ENCODE results near the gene CRLF1. TPM values are rescaled to one million over a fixed set of nuclear protein-coding genes. Genes with fewer than 3 reads are reported as not detected.

Gene CRLF1
- total and polyA plus RNA-seq, 5 donors from 2014 or later = 0.31 to 1.1 TPM; not detected in 3

- Mint-ChIP-seq H3K36me3 (peaks cover 3% of the 10 kb centered on the region), H3K4me1 (peaks cover 0 to 43% (median 18%) of the 10 kb centered on the region in 4 donors), H3K27me3 (peaks cover 3% of the 10 kb centered on the region), H3K9me3 (no peaks in the 10 kb centered on the region), H3K4me3 (peak overlapping the region in 2 of 4 donors; percentile 6 to 90), H3K27ac (peak overlapping the region in 1 of 3 donors; percentile 61)
- DNase-seq (no peak), ATAC-seq (ENCODE audit: low read depth in 2 of 2) (no peak)
- Histone ChIP-seq H3K27ac (ENCODE audit: insufficient read depth, low read length, poor library complexity, severe bottlenecking) (no peak overlapping the region), H3K4me1 (ENCODE audit: control insufficient read depth, insufficient read depth, low read length, poor library complexity, severe bottlenecking) (peaks cover 25% of the 10 kb centered on the region), H3K36me3 (ENCODE audit: control insufficient read depth, insufficient read depth, low read length) (no peaks in the 10 kb centered on the region), H3K9me3 (ENCODE audit: control insufficient read depth in 2 of 2, low read length in 2 of 2) (no peaks in the 10 kb centered on the region), H3K27me3 (ENCODE audit: control insufficient read depth, insufficient read depth, low read length) (no peaks in the 10 kb centered on the region), H3K4me3 (ENCODE audit: low read depth, low read length) (no peak overlapping the region)
Observed at GRCh38 chr19:18634612-18635297, 28.2 kb upstream of the CRLF1 start.

- no peak for ATAC-seq (ENCODE audit: low read depth in 2 of 2)
- no peaks in the 10 kb centered on the region for H3K9me3 ChIP-seq (ENCODE audit: control insufficient read depth in 2 of 2, low read length in 2 of 2)
- H3K27me3 ChIP-seq (ENCODE audit: control insufficient read depth, insufficient read depth, low read length) = no peaks in the 10 kb centered on the region
- no peaks in the 10 kb centered on the region for H3K9me3 Mint-ChIP-seq
- no peak for DNase-seq
- no peak overlapping the region for H3K4me3 ChIP-seq (ENCODE audit: low read depth, low read length)
- H3K27ac Mint-ChIP-seq = no peak overlapping the region
- peaks cover 4% of the 10 kb centered on the region for H3K27me3 Mint-ChIP-seq
- no peaks in the 10 kb centered on the region for H3K36me3 ChIP-seq (ENCODE audit: control insufficient read depth, insufficient read depth, low read length)
- H3K4me1 ChIP-seq (ENCODE audit: control insufficient read depth, insufficient read depth, low read length, poor library complexity, severe bottlenecking) = peaks cover 25% of the 10 kb centered on the region
- peak overlapping the region in 1 of 4 donors; percentile 75 for H3K4me3 Mint-ChIP-seq
- H3K36me3 Mint-ChIP-seq = no peaks in the 10 kb centered on the region
- no peak overlapping the region for H3K27ac ChIP-seq (ENCODE audit: insufficient read depth, low read length, poor library complexity, severe bottlenecking)
- H3K4me1 Mint-ChIP-seq = peaks cover 0 to 35% (median 14%) of the 10 kb centered on the region in 4 donors
Observed at GRCh38 chr19:18633321-18633720, 26.7 kb upstream of the CRLF1 start.

- DNase-seq = no peak
- Histone ChIP-seq H3K27me3 (ENCODE audit: control insufficient read depth, insufficient read depth, low read length) (no peaks in the 10 kb centered on the region), H3K27ac (ENCODE audit: insufficient read depth, low read length, poor library complexity, severe bottlenecking) (no peak overlapping the region), H3K4me3 (ENCODE audit: low read depth, low read length) (no peak overlapping the region), H3K4me1 (ENCODE audit: control insufficient read depth, insufficient read depth, low read length, poor library complexity, severe bottlenecking) (no peaks in the 10 kb centered on the region), H3K36me3 (ENCODE audit: control insufficient read depth, insufficient read depth, low read length) (no peaks in the 10 kb centered on the region), H3K9me3 (ENCODE audit: control insufficient read depth in 2 of 2, low read length in 2 of 2) (no peaks in the 10 kb centered on the region)
- Mint-ChIP-seq H3K4me1 (no peaks in the 10 kb centered on the region), H3K27me3 (peaks cover 9% of the 10 kb centered on the region), H3K4me3 (no peak overlapping the region), H3K36me3 (no peaks in the 10 kb centered on the region), H3K9me3 (no peaks in the 10 kb centered on the region), H3K27ac (no peak overlapping the region)
- no peak for ATAC-seq (ENCODE audit: low read depth in 2 of 2)
Observed at GRCh38 chr19:18629166-18630088, 22.8 kb upstream of the CRLF1 start.

- Histone ChIP-seq H3K9me3 (ENCODE audit: control insufficient read depth in 2 of 2, low read length in 2 of 2) (no peaks in the 10 kb centered on the region), H3K27ac (ENCODE audit: insufficient read depth, low read length, poor library complexity, severe bottlenecking) (no peak overlapping the region), H3K4me1 (ENCODE audit: control insufficient read depth, insufficient read depth, low read length, poor library complexity, severe bottlenecking) (no peaks in the 10 kb centered on the region), H3K36me3 (ENCODE audit: control insufficient read depth, insufficient read depth, low read length) (no peaks in the 10 kb centered on the region), H3K27me3 (ENCODE audit: control insufficient read depth, insufficient read depth, low read length) (no peaks in the 10 kb centered on the region), H3K4me3 (ENCODE audit: low read depth, low read length) (no peak overlapping the region)
- peaks cover 22% of the 10 kb centered on the region for H3K27me3 Mint-ChIP-seq
- no peaks in the 10 kb centered on the region for H3K9me3 Mint-ChIP-seq
- no peaks in the 10 kb centered on the region for H3K36me3 Mint-ChIP-seq
- no peak overlapping the region for H3K4me3 Mint-ChIP-seq
- no peak for ATAC-seq (ENCODE audit: low read depth in 2 of 2)
- H3K4me1 Mint-ChIP-seq = no peaks in the 10 kb centered on the region
- no peak for DNase-seq
- no peak overlapping the region for H3K27ac Mint-ChIP-seq
Observed at GRCh38 chr19:18626906-18627305, 20.3 kb upstream of the CRLF1 start.

- no peaks in the 10 kb centered on the region for H3K4me1 ChIP-seq (ENCODE audit: control insufficient read depth, insufficient read depth, low read length, poor library complexity, severe bottlenecking)
- H3K4me3 ChIP-seq (ENCODE audit: low read depth, low read length) = no peak overlapping the region
- no peak overlapping the region for H3K27ac ChIP-seq (ENCODE audit: insufficient read depth, low read length, poor library complexity, severe bottlenecking)
- no peaks in the 10 kb centered on the region for H3K36me3 Mint-ChIP-seq
- no peak overlapping the region for H3K27ac Mint-ChIP-seq
- DNase-seq (no peak), ATAC-seq (ENCODE audit: low read depth in 2 of 2) (no peak)
- no peaks in the 10 kb centered on the region for H3K4me1 Mint-ChIP-seq
- peaks cover 34% of the 10 kb centered on the region for H3K27me3 Mint-ChIP-seq
- H3K9me3 Mint-ChIP-seq = peaks cover 0 to 1% (median 0%) of the 10 kb centered on the region in 7 donors
- H3K9me3 ChIP-seq (ENCODE audit: control insufficient read depth in 2 of 2, low read length in 2 of 2) = no peaks in the 10 kb centered on the region
- H3K27me3 ChIP-seq (ENCODE audit: control insufficient read depth, insufficient read depth, low read length) = peaks cover 2% of the 10 kb centered on the region
- no peak overlapping the region for H3K4me3 Mint-ChIP-seq
- H3K36me3 ChIP-seq (ENCODE audit: control insufficient read depth, insufficient read depth, low read length) = no peaks in the 10 kb centered on the region
Observed at GRCh38 chr19:18620902-18621301, 14.3 kb upstream of the CRLF1 start.

GRCh38 chr19:18620311-18620710, 13.7 kb upstream of the CRLF1 start:
- Histone ChIP-seq H3K4me3 (ENCODE audit: low read depth, low read length) (no peak overlapping the region), H3K27me3 (ENCODE audit: control insufficient read depth, insufficient read depth, low read length) (peaks cover 2% of the 10 kb centered on the region), H3K4me1 (ENCODE audit: control insufficient read depth, insufficient read depth, low read length, poor library complexity, severe bottlenecking) (no peaks in the 10 kb centered on the region), H3K27ac (ENCODE audit: insufficient read depth, low read length, poor library complexity, severe bottlenecking) (no peak overlapping the region), H3K36me3 (ENCODE audit: control insufficient read depth, insufficient read depth, low read length) (no peaks in the 10 kb centered on the region), H3K9me3 (ENCODE audit: control insufficient read depth in 2 of 2, low read length in 2 of 2) (no peaks in the 10 kb centered on the region)
- ATAC-seq (ENCODE audit: low read depth in 2 of 2) (no peak), DNase-seq (no peak)
- H3K27me3 Mint-ChIP-seq = peaks cover 39% of the 10 kb centered on the region
- no peak overlapping the region for H3K27ac Mint-ChIP-seq
- peak overlapping the region in 1 of 4 donors; percentile 61 for H3K4me3 Mint-ChIP-seq
- peaks cover 0 to 1% (median 0%) of the 10 kb centered on the region in 7 donors for H3K9me3 Mint-ChIP-seq
- H3K36me3 Mint-ChIP-seq = no peaks in the 10 kb centered on the region
- no peaks in the 10 kb centered on the region for H3K4me1 Mint-ChIP-seq

- Histone ChIP-seq H3K36me3 (ENCODE audit: control insufficient read depth, insufficient read depth, low read length) (no peaks in the 10 kb centered on the region), H3K9me3 (ENCODE audit: control insufficient read depth in 2 of 2, low read length in 2 of 2) (no peaks in the 10 kb centered on the region), H3K27ac (ENCODE audit: insufficient read depth, low read length, poor library complexity, severe bottlenecking) (no peak overlapping the region), H3K4me3 (ENCODE audit: low read depth, low read length) (no peak overlapping the region), H3K27me3 (ENCODE audit: control insufficient read depth, insufficient read depth, low read length) (peaks cover 4% of the 10 kb centered on the region), H3K4me1 (ENCODE audit: control insufficient read depth, insufficient read depth, low read length, poor library complexity, severe bottlenecking) (peaks cover 6% of the 10 kb centered on the region)
- DNase-seq = no peak
- peaks cover 0 to 8% (median 0%) of the 10 kb centered on the region in 4 donors for H3K4me1 Mint-ChIP-seq
- no peak overlapping the region for H3K4me3 Mint-ChIP-seq
- peaks cover 0 to 1% (median 0%) of the 10 kb centered on the region in 7 donors for H3K9me3 Mint-ChIP-seq
- H3K27ac Mint-ChIP-seq = no peak overlapping the region
- H3K27me3 Mint-ChIP-seq = peaks cover 53% of the 10 kb centered on the region
- no peaks in the 10 kb centered on the region for H3K36me3 Mint-ChIP-seq
- ATAC-seq (ENCODE audit: low read depth in 2 of 2) = no peak
Observed at GRCh38 chr19:18618236-18618635, 11.6 kb upstream of the CRLF1 start.
